ENCODE data around the gene MAD1L1. TPM values are rescaled to one million over a fixed set of nuclear protein-coding genes. Genes with fewer than 3 reads are reported as not detected.

Gene MAD1L1
- total RNA-seq, 1 donor from 2014 or later, result 32.3 TPM

DNA sequence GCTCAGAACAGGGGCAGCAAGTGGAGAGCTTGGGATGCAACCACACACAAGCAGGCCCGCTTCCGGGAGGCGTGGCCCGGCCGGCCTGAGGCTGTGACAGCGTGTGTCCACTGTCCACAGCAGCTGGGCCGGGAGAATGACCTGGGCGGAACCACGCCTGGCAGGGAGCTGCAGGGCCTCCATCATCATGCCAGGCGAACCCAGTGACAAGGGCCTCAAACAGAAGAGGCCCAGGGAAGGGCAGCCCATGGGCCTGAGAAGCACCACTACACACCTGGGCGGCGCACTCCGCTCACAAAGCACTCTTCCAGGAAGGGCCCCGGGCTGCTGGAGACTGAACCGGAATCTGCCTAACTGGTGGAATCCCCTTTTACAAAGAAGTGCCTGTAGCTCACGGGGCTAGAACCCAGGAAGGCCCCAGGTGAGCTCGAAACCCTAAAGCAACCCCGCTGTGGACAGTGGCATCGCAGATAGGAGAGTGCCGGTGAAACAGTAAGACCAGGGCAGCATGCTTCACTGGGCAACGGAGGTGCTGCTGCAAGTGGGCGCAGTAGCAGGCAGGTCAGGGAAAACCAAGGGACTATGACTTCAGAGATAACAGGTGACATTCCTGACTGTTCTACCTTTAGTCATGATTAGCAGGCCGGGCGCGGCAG lies 66.0 kb downstream of the MAD1L1 start:
- Histone ChIP-seq H2AFZ (ENCODE audit: low read depth, low read length) (no peak overlapping the region), H3K27me3 (ENCODE audit: insufficient read depth, low read length) (no peaks in the 10 kb centered on the region), H3K4me2 (ENCODE audit: low read length) (no peak overlapping the region), H3K9ac (ENCODE audit: low read length) (no peak overlapping the region), H3K9me3 (ENCODE audit: insufficient read depth, low read depth, low read length) (no peaks in the 10 kb centered on the region), H4K20me1 (ENCODE audit: insufficient read depth, low read length) (peaks cover 51% of the 10 kb centered on the region), H3K4me1 (ENCODE audit: insufficient read depth, low read length) (no peaks in the 10 kb centered on the region), H3K27ac (ENCODE audit: low read depth, low read length) (no peak overlapping the region), H3K79me2 (ENCODE audit: insufficient read depth, low read length) (no peaks in the 10 kb centered on the region), H3K4me3 (ENCODE audit: insufficient read depth, low read depth, low read length) (no peak overlapping the region), H3K36me3 (ENCODE audit: insufficient read depth, low read length) (no peaks in the 10 kb centered on the region)
- Mint-ChIP-seq H3K27me3 (ENCODE audit: low read depth, unreplicated experiment) (no peaks in the 10 kb centered on the region), H3K4me1 (ENCODE audit: low read depth, unreplicated experiment) (peaks cover 4% of the 10 kb centered on the region), H3K36me3 (ENCODE audit: low read depth, unreplicated experiment) (peaks cover 10% of the 10 kb centered on the region), H3K4me3 (ENCODE audit: unreplicated experiment) (no peak overlapping the region), H3K27ac (ENCODE audit: unreplicated experiment) (no peak overlapping the region), H3K9me3 (ENCODE audit: unreplicated experiment) (peaks cover 2% of the 10 kb centered on the region)
- DNase-seq (ENCODE audit: low read depth) (no peak), FAIRE-seq (no peak)
- TF ChIP-seq, protein P1, sequence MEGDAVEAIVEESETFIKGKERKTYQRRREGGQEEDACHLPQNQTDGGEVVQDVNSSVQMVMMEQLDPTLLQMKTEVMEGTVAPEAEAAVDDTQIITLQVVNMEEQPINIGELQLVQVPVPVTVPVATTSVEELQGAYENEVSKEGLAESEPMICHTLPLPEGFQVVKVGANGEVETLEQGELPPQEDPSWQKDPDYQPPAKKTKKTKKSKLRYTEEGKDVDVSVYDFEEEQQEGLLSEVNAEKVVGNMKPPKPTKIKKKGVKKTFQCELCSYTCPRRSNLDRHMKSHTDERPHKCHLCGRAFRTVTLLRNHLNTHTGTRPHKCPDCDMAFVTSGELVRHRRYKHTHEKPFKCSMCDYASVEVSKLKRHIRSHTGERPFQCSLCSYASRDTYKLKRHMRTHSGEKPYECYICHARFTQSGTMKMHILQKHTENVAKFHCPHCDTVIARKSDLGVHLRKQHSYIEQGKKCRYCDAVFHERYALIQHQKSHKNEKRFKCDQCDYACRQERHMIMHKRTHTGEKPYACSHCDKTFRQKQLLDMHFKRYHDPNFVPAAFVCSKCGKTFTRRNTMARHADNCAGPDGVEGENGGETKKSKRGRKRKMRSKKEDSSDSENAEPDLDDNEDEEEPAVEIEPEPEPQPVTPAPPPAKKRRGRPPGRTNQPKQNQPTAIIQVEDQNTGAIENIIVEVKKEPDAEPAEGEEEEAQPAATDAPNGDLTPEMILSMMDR (IDR thresholded peaks at IDR 0.05; ENCODE audit: insufficient read depth, low read depth, low read length), result no peak
- no peak for TF ChIP-seq EZH2 (IDR thresholded peaks at IDR 0.05; ENCODE audit: insufficient read depth, low read length)

DNA sequence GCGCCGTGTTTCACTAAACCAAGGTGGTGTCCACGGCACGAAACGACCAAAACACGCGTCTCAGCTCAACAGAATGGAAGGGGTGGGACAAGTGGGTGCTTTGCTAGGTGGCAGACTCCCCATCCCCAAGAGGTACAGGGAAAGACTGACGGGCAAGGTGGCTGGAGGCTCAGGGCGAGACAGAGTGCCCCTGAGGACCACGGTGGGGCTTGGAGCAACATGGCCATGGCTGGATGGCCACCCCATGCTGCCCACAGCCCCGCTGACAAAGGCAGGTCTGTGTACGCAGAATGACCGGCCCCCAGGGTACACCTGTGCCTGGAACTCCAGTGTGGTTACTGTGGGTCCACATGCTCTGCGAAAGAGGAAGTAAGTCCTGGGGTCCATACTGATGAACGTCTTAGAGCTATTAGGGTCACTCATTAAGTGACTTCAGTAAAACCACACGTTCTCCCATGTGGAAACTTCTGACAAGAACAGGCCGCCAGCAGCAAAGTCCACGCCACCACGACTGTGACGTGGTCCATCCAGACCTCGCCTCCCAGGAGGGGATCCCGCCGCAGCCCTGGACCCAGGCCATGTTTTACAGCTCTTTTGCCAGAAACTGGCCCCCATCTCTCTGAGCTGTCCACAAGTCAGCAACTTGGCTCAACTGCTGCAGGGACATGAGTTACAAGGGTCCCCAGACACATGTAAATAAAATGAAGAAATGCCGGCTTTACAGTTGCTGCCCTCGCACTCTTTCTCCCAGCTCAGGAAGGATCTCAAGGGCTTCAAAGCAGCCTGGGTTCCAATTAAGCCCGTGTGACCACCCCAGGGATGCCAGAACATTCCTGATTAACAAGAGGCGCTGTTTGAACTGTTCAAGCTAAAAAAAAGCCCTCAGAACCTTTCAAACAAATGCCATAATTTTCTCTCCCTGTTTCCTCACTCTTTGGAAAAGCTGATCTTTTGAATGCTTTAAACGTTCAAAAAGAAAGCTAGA lies 66.8 kb downstream of the MAD1L1 start:
- no peak overlapping the region for H2AFZ ChIP-seq (ENCODE audit: low read depth, low read length)
- TF ChIP-seq, protein P1 (IDR thresholded peaks at IDR 0.05; ENCODE audit: insufficient read depth, low read depth, low read length), result no peak
- no peak for TF ChIP-seq EZH2 (IDR thresholded peaks at IDR 0.05; ENCODE audit: insufficient read depth, low read length)
- no peak overlapping the region for H3K27ac Mint-ChIP-seq (ENCODE audit: unreplicated experiment)
- H3K9ac ChIP-seq (ENCODE audit: low read length), result no peak overlapping the region
- no peak overlapping the region for H3K27ac ChIP-seq (ENCODE audit: low read depth, low read length)
- H3K9me3 Mint-ChIP-seq (ENCODE audit: unreplicated experiment), result peaks cover 2% of the 10 kb centered on the region
- peaks cover 43% of the 10 kb centered on the region for H4K20me1 ChIP-seq (ENCODE audit: insufficient read depth, low read length)
- H3K36me3 ChIP-seq (ENCODE audit: insufficient read depth, low read length), result no peaks in the 10 kb centered on the region
- no peaks in the 10 kb centered on the region for H3K9me3 ChIP-seq (ENCODE audit: insufficient read depth, low read depth, low read length)
- H3K4me2 ChIP-seq (ENCODE audit: low read length), result no peak overlapping the region
- no peak overlapping the region for H3K4me3 Mint-ChIP-seq (ENCODE audit: unreplicated experiment)
- H3K36me3 Mint-ChIP-seq (ENCODE audit: low read depth, unreplicated experiment), result peaks cover 9% of the 10 kb centered on the region
- DNase-seq (ENCODE audit: low read depth) (no peak), FAIRE-seq (no peak)
- no peak overlapping the region for H3K4me3 ChIP-seq (ENCODE audit: insufficient read depth, low read depth, low read length)
- H3K4me1 Mint-ChIP-seq (ENCODE audit: low read depth, unreplicated experiment), result peaks cover 4% of the 10 kb centered on the region
- H3K4me1 ChIP-seq (ENCODE audit: insufficient read depth, low read length), result no peaks in the 10 kb centered on the region
- H3K79me2 ChIP-seq (ENCODE audit: insufficient read depth, low read length), result no peaks in the 10 kb centered on the region
- no peaks in the 10 kb centered on the region for H3K27me3 ChIP-seq (ENCODE audit: insufficient read depth, low read length)
- no peaks in the 10 kb centered on the region for H3K27me3 Mint-ChIP-seq (ENCODE audit: low read depth, unreplicated experiment)
